GM04503 (cell line): ENCODE measurements around the gene GALNTL6.

Experiments used
- DNase-seq: peaks from one replicate; pipeline ENCODE4 v3.0.0-alpha.2; 2012; ENCODE audit warnings: low read depth

Gene GALNTL6

GRCh38 chr4:172007889-172008288 is 194.7 kb downstream of the GALNTL6 start:
- no peak for DNase-seq

GRCh38 chr4:172009446-172010230 is 196.4 kb downstream of the GALNTL6 start:
- DNase-seq, result no peak

GRCh38 chr4:172011196-172011595 is 198.0 kb downstream of the GALNTL6 start:
- DNase-seq, result no peak

- DNase-seq, result no peak
Measured at GRCh38 chr4:172018358-172018757, 205.2 kb downstream of the GALNTL6 start.

GRCh38 chr4:172035562-172035961 is 222.4 kb downstream of the GALNTL6 start:
- DNase-seq, result no peak

GRCh38 chr4:172040766-172041165 is 227.6 kb downstream of the GALNTL6 start:
- no peak for DNase-seq

GRCh38 chr4:172042714-172043114 is 229.5 kb downstream of the GALNTL6 start:
- DNase-seq, result no peak

- DNase-seq, result no peak
Measured at GRCh38 chr4:172045981-172046380, 232.8 kb downstream of the GALNTL6 start.

- no peak for DNase-seq
Measured at GRCh38 chr4:172048666-172049065, 235.5 kb downstream of the GALNTL6 start.

GRCh38 chr4:172050911-172051310 is 237.7 kb downstream of the GALNTL6 start:
- no peak for DNase-seq

- no peak for DNase-seq
Measured at GRCh38 chr4:172055046-172055445, 241.8 kb downstream of the GALNTL6 start.

- DNase-seq, result no peak
Measured at GRCh38 chr4:172055498-172055897, 242.3 kb downstream of the GALNTL6 start.

GRCh38 chr4:172061204-172061603 is 248.0 kb downstream of the GALNTL6 start:
- no peak for DNase-seq

- no peak for DNase-seq
Measured at GRCh38 chr4:172068506-172068905, 255.3 kb downstream of the GALNTL6 start.

GRCh38 chr4:172073590-172073989 is 260.4 kb downstream of the GALNTL6 start:
- DNase-seq, result no peak

- no peak for DNase-seq
Measured at GRCh38 chr4:172083272-172083671, 270.1 kb downstream of the GALNTL6 start.

- DNase-seq, result no peak
Measured at GRCh38 chr4:172088556-172088955, 275.4 kb downstream of the GALNTL6 start.

- DNase-seq, result no peak
Measured at GRCh38 chr4:172095161-172095560, 282.0 kb downstream of the GALNTL6 start.

- DNase-seq, result no peak
Measured at GRCh38 chr4:172096786-172097185, 283.6 kb downstream of the GALNTL6 start.

GRCh38 chr4:172099376-172099775 is 286.2 kb downstream of the GALNTL6 start:
- DNase-seq, result no peak

- DNase-seq, result no peak
Measured at GRCh38 chr4:172103456-172103855, 290.3 kb downstream of the GALNTL6 start.

GRCh38 chr4:172104539-172104938 is 291.3 kb downstream of the GALNTL6 start:
- DNase-seq, result no peak

- no peak for DNase-seq
Measured at GRCh38 chr4:172105918-172106317, 292.7 kb downstream of the GALNTL6 start.

GRCh38 chr4:172109466-172109865 is 296.3 kb downstream of the GALNTL6 start:
- no peak for DNase-seq
